Measurements from ENCODE around the gene ZNF175. TPM values are rescaled to one million over a fixed set of nuclear protein-coding genes. Genes with fewer than 3 reads are reported as not detected.

Gene ZNF175
- total RNA-seq, 2 experiments from 2014 or later, result 5.5 to 7.1 TPM

DNA sequence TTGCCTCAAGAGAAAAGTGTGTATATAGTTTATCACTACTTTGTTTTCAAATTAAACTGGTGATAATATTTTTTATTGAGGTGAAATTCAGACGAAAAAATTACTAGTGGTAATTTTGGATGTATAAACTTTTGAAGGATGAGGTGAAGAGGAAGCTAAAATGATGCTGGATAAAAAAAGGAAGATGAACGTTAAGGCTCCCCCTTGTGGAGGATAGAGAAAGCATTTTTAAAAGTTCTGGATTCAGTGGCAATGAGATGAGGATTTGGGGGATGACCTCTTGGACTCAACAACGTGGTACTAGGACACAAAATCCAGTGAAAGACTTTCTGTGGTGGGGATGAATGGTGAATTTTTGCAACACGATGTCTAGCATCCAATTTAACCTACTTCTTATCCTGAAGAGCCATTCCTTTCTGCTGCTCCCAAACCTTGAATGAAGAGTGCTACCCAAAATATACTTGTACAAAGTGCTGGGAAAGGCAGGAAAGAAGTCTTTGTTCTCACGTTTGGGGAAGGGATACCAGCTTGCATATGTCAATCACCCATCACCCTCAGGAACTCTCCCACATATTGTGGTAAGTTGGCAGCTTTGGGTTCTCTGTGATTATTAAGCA, 66.4 kb downstream of the ZNF175 start:
- CTCF ChIA-PET, result interaction anchor here (1.2 to 1.7 kb wide), 6 partner anchors 19 to 216 kb away, joined by 3 to 6 read pairs (median 6); no protein-coding TSS in a partner anchor
- Mint-ChIP-seq H3K36me3 (ENCODE audit: low read depth) (no peaks in the 10 kb centered on the region), H3K27ac (no peak overlapping the region), H3K27me3 (peaks cover 27% of the 10 kb centered on the region), H3K4me3 (no peak overlapping the region), H3K9me3 (no peaks in the 10 kb centered on the region), H3K4me1 (no peaks in the 10 kb centered on the region)
- POLR2A ChIA-PET, result no interaction called here
- no peak for DNase-seq

DNA sequence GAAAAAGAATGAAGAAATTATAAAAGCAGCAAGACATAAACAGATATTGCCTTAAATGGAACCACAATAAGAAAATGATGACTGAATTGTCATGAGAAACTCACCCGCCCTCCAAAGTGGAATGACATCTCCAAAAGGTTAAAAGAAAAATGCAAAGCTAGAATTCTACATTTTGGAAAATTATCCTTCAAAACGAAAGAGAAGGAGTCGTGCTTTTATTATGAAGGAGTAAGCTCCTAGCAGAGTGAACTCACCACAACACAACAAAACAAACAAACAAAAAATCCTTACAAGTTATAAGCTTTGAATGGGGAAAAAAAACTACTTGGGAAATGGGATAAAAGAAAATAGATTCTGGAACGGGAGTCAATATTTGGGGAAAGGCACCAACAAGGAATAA, 68.8 kb downstream of the ZNF175 start:
- no peak overlapping the region for H3K27ac Mint-ChIP-seq
- H3K4me3 Mint-ChIP-seq, result no peak overlapping the region
- H3K9me3 Mint-ChIP-seq, result no peaks in the 10 kb centered on the region
- H3K4me1 Mint-ChIP-seq, result peaks cover 2% of the 10 kb centered on the region
- H3K36me3 Mint-ChIP-seq (ENCODE audit: low read depth), result no peaks in the 10 kb centered on the region
- ChIA-PET POLR2A (no interaction called here), CTCF (interaction anchor here (1.3 to 1.7 kb wide), 2 partner anchors 17 to 167 kb away, joined by 4 to 7 read pairs; no protein-coding TSS in a partner anchor)
- peaks cover 33% of the 10 kb centered on the region for H3K27me3 Mint-ChIP-seq
- DNase-seq, result no peak

DNA sequence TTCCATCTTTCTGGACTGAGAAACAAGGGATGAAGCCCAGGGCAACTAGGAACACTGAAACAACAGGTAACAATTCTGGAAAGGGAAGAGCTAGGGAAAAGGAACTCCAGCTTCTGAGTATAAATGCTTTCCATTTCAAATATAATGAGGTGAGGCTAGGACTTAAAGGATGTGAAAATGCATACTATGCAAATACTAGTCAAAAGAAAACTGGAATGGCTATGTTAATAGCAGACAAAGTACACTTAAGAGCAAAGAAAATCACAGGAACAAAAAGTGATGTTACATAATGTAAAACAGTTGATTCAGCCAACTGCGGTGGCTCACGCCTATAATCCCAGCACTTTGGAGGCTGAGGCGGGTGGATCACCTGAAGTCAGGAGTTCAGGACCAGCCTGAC, 69.3 kb downstream of the ZNF175 start:
- POLR2A ChIA-PET, result no interaction called here
- Mint-ChIP-seq H3K27ac (no peak overlapping the region), H3K27me3 (peaks cover 36% of the 10 kb centered on the region), H3K4me3 (no peak overlapping the region), H3K9me3 (no peaks in the 10 kb centered on the region), H3K36me3 (ENCODE audit: low read depth) (no peaks in the 10 kb centered on the region), H3K4me1 (peaks cover 2% of the 10 kb centered on the region)
- no peak for DNase-seq
- CTCF ChIA-PET, result interaction anchor here (1.3 to 1.7 kb wide), 2 partner anchors 17 to 168 kb away, joined by 4 to 7 read pairs; no protein-coding TSS in a partner anchor

DNA sequence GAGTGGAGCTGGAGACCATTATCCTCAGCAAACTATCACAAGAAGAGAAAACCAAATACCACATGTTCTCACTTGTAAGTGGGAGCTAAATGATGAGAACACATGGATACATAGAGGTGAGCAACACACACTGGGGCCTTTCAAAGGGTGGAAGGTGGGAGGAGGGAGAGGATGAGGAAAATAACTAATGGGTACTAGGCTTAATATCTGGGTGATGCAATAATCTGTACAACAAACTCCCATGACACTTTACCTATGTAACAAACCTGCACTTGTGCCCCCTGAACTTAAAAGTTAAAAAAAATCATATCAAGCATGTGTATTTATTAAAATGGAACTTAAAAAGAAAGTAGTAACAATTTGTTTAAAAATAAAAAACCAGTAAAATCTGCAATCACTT, 70.6 kb downstream of the ZNF175 start:
- Mint-ChIP-seq H3K27ac (no peak overlapping the region), H3K27me3 (peaks cover 36% of the 10 kb centered on the region), H3K9me3 (no peaks in the 10 kb centered on the region), H3K4me3 (no peak overlapping the region), H3K4me1 (peaks cover 2% of the 10 kb centered on the region), H3K36me3 (ENCODE audit: low read depth) (no peaks in the 10 kb centered on the region)
- ChIA-PET POLR2A (no interaction called here), CTCF (interaction anchor here (0.7 to 1.7 kb wide), 3 partner anchors 15 to 18 kb away, joined by 3 to 7 read pairs (median 5); no protein-coding TSS in a partner anchor)
- no peak for DNase-seq

Other genes with a start within 250 kb of the ZNF175 start
- gene VSIG10L, start 229.1 kb upstream of the ZNF175 start, total RNA-seq, result 1 to 10 TPM; 2.3 to 2.5 TPM
- 100 to 1,000 TPM; 126 to 131 TPM for gene ETFB, start 204.9 kb upstream of the ZNF175 start, total RNA-seq
- 1 to 10 TPM; 6.4 to 8.2 TPM for gene CLDND2, start 202.3 kb upstream of the ZNF175 start, total RNA-seq
- gene NKG7, start 198.6 kb upstream of the ZNF175 start, total RNA-seq, result 100 to 1,000 TPM; 417 to 428 TPM
- not detected for gene LIM2, start 183.3 kb upstream of the ZNF175 start, total RNA-seq
- gene C19orf84, start 180.7 kb upstream of the ZNF175 start, total RNA-seq, result not detected
- under 1 TPM; 0.45 to 0.88 TPM for gene SIGLEC10, start 153.6 kb upstream of the ZNF175 start, total RNA-seq
- gene SIGLEC8, start 112.8 kb upstream of the ZNF175 start, total RNA-seq, result not detected
- not detected for gene CEACAM18, start 92.7 kb upstream of the ZNF175 start, total RNA-seq
- gene SIGLEC12, start 69.5 kb upstream of the ZNF175 start, total RNA-seq, result under 1 TPM; 0.35 to 0.43 TPM
- gene SIGLEC6, start 39.6 kb upstream of the ZNF175 start, total RNA-seq, result under 1 TPM; 0.15 to 0.48 TPM
- gene SIGLEC5, start 59.1 kb downstream of the ZNF175 start, total RNA-seq, result not detected
- gene SIGLEC14, start 75.5 kb downstream of the ZNF175 start, total RNA-seq, result not detected
- 1 to 10 TPM; 5.2 to 6.6 TPM for gene SPACA6, start 122.0 kb downstream of the ZNF175 start, total RNA-seq
- not detected for gene HAS1, start 152.7 kb downstream of the ZNF175 start, total RNA-seq
- gene FPR1, start 180.6 kb downstream of the ZNF175 start, total RNA-seq, result not detected
- gene FPR2, start 189.9 kb downstream of the ZNF175 start, total RNA-seq, result not detected
- gene FPR3, start 223.9 kb downstream of the ZNF175 start, total RNA-seq, result not detected

Measured in activated CD4-positive, alpha-beta memory T cell treated with anti-CD3 and anti-CD28 coated beads, Interleukin-2, amount 10 ng/mL, durations not matched to agents 7 days and 5 days (primary cell).